ENCODE measurements around the gene SFXN3. TPM values are rescaled to one million over a fixed set of nuclear protein-coding genes. Genes with fewer than 3 reads are reported as not detected.

SFXN3 gene
- total and polyA plus RNA-seq, 9 donors = 20.2 to 51.5 (median 28.6) TPM

DNA sequence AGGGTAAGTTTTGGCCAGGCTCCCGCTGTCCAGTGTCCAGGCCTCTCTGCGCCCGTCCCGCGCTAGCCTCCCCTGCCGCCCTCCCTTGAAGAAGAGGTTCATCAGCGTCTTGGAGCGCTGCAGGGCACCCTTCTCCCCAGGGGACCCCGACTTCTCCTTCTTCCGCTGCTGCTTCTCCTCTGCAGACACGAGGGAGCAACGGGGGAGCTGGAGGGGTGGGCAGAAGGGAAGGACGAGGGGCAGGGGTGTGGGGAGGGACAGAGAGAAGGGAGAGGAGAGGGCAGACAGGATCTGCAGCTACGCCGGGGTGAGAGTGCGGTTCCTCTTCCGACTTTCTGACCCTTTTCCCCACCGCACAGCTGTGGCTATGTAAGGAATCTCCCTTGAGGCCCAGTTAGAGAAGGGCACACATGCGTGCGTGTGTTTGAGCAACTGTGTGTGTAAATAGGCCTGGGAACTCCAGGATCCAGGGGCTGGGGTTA is 12.9 kb upstream of the SFXN3 start:
- intact Hi-C loops (cut with DNase I) = no loop called here
- 55 to 66% (median 65%) methylated on average over 20 of the region's 20 CpGs for WGBS, 3 donors
- DNase-seq = no peak
- Histone ChIP-seq H3K27me3 (no peaks in the 10 kb centered on the region), H3K27ac (no peak overlapping the region), H3K4me1 (ENCODE audit: insufficient read depth) (peaks cover 1% of the 10 kb centered on the region), H3K36me3 (no peaks in the 10 kb centered on the region), H3K4me3 (no peak overlapping the region), H3K9me3 (no peaks in the 10 kb centered on the region)
- TF ChIP-seq CTCF (IDR thresholded peaks at IDR 0.05) = no peak
- TF ChIP-seq EP300 (IDR thresholded peaks at IDR 0.05) = no peak
- TF ChIP-seq POLR2A (IDR thresholded peaks at IDR 0.05) = no peak

DNA sequence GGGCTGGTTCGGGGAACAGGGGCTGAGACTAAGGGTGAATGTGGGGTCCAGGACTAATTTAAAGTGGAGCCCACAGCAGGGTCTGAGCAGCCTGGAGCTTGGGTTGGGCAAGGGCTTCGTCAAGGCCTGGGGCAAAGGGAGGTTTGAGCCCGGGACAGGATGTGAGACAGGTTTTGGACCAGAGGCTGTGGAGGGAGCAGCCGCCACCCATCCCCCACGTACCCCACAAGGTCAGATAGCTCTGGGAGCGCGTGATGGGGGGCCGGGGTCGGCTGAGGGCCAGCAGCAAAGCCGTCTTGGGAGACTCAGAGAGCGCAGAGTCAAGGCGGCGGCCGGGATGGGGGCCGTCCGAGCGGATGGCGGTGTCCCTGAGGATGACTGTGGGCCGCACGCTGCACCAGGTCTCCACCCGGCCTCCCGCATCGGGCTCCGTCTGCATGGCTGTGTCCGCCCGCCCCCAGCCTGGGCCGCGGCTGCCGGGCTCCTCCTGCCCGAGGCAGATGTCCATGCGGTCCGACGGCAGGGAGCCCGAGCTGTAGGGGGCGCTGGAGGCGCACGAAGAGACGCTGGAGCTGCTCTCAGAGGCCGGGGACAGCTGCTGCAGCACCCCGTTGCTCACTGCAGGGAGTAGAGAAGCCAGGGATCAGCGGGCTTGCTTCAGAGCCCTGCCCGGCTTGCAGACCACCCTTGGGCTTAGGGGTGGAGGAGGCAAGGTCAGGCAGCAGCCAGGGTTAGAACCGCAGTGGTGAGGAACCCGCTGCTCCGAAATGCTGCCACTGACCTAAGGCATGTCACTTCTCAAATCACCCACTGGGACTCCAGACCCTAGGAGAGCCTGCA is 12.2 kb upstream of the SFXN3 start:
- Histone ChIP-seq H3K4me1 (ENCODE audit: insufficient read depth) (peaks cover 1% of the 10 kb centered on the region), H3K9me3 (no peaks in the 10 kb centered on the region), H3K27ac (no peak overlapping the region), H3K36me3 (no peaks in the 10 kb centered on the region), H3K27me3 (no peaks in the 10 kb centered on the region), H3K4me3 (no peak overlapping the region)
- intact Hi-C loops (cut with DNase I) = no loop called here
- WGBS, 3 donors = 13 to 22% (median 19%) methylated on average over 39 to 45 of the region's 45 CpGs
- DNase-seq = peak; percentile 62 to 80 (median 77)
- peak in 2 of 3 donors; percentile 38 to 41 for TF ChIP-seq CTCF (IDR thresholded peaks at IDR 0.05)
- TF ChIP-seq POLR2A (IDR thresholded peaks at IDR 0.05) = no peak
- no peak for TF ChIP-seq EP300 (IDR thresholded peaks at IDR 0.05)

- no peaks in the 10 kb centered on the region for H3K36me3 ChIP-seq
- H3K9me3 ChIP-seq = no peaks in the 10 kb centered on the region
- TF ChIP-seq CTCF (IDR thresholded peaks at IDR 0.05) = no peak
- TF ChIP-seq POLR2A (IDR thresholded peaks at IDR 0.05) = no peak
- TF ChIP-seq EP300 (IDR thresholded peaks at IDR 0.05) = no peak
- WGBS, 3 donors = 65 to 67% (median 66%) methylated on average over 2 of the region's 2 CpGs
- H3K4me3 ChIP-seq = no peak overlapping the region
- peaks cover 1% of the 10 kb centered on the region for H3K4me1 ChIP-seq (ENCODE audit: insufficient read depth)
- no peak for DNase-seq
- no peak overlapping the region for H3K27ac ChIP-seq
- no peaks in the 10 kb centered on the region for H3K27me3 ChIP-seq
- intact Hi-C loops (cut with DNase I) = no loop called here
These were observed 11.7 kb upstream of the SFXN3 start for GRCh38 chr10:101019440-101019703.

GRCh38 chr10:101020427-101021075 is 10.5 kb upstream of the SFXN3 start:
- Histone ChIP-seq H3K4me3 (no peak overlapping the region), H3K4me1 (ENCODE audit: insufficient read depth) (no peaks in the 10 kb centered on the region), H3K36me3 (no peaks in the 10 kb centered on the region), H3K9me3 (no peaks in the 10 kb centered on the region), H3K27me3 (no peaks in the 10 kb centered on the region), H3K27ac (no peak overlapping the region)
- TF ChIP-seq EP300 (IDR thresholded peaks at IDR 0.05) = no peak
- no peak for TF ChIP-seq POLR2A (IDR thresholded peaks at IDR 0.05)
- TF ChIP-seq CTCF (IDR thresholded peaks at IDR 0.05) = no peak
- WGBS, 3 donors = 78 to 87% (median 82%) methylated on average over 10 of the region's 10 CpGs
- intact Hi-C loops (cut with DNase I) = no loop called here
- DNase-seq = peak in 1 of 5 donors; percentile 5
